Suprapubic skin (tissue), 4 donors: ENCODE data around the gene C2CD3. TPM values are rescaled to one million over a fixed set of nuclear protein-coding genes. Genes with fewer than 3 reads are reported as not detected.

Experiments
- DNase-seq, 2 donors: peaks; one replicate each; pipeline ENCODE4 v3.0.0-alpha.2; 2019; ENCODE audit warnings: low spot score in 2 of 2
- H3K27ac ChIP-seq: fragments of 200-600 bp; sonication (generic); one replicate; pipeline ENCODE4 v1.5.1; 2019
- H3K27me3 ChIP-seq: fragments of 200-600 bp; sonication (generic); one replicate; pipeline ENCODE4 v1.5.1; 2019
- H3K36me3 ChIP-seq: fragments of 200-600 bp; sonication (generic); one replicate; pipeline ENCODE4 v1.5.1; 2019
- H3K4me1 ChIP-seq: fragments of 200-600 bp; sonication (generic); one replicate; pipeline ENCODE4 v1.5.1; 2019
- H3K4me3 ChIP-seq: fragments of 200-600 bp; sonication (generic); one replicate; pipeline ENCODE4 v1.5.1; 2019; ENCODE audit warnings: mild to moderate bottlenecking
- H3K9me3 ChIP-seq: fragments of 200-600 bp; sonication (generic); one replicate; pipeline ENCODE4 v1.5.1; 2019
- CTCF ChIP-seq, 2 donors: fragments of 200-600 bp in 1 of 2; fragments of 450-650 bp in 1 of 2; sonication (generic) in 1 of 2; IDR thresholded peaks; one replicate each; pipeline ENCODE4 v1.5.1; 2016 to 2019; ENCODE audit warnings: antibody characterized with exemption in 2 of 2, mild to moderate bottlenecking in 1 of 2, moderate library complexity in 1 of 2
- EP300 ChIP-seq: sonication (generic); formaldehyde crosslinking; IDR thresholded peaks from one replicate; pipeline ENCODE4 v1.6.1; 2017; ENCODE audit warnings: antibody characterized with exemption
- POLR2A ChIP-seq, 2 donors: fragments of 450-650 bp; IDR thresholded peaks; one replicate each; pipeline ENCODE4 v1.6.1; 2017; ENCODE audit warnings: antibody characterized with exemption in 2 of 2, mild to moderate bottlenecking in 2 of 2, moderate library complexity in 2 of 2
- POLR2AphosphoS5 ChIP-seq, 3 donors: sonication (generic); formaldehyde crosslinking; IDR thresholded peaks; one replicate each; pipeline ENCODE4 v1.6.1; 2017; ENCODE audit warnings: antibody characterized with exemption in 3 of 3
- WGBS: methylation state at CpG from one replicate; pipeline ENCODE4 v1.1.5; 2018; 5-methylcytosine and 5-hydroxymethylcytosine counted together
- total RNA-seq, 4 donors: library from RNA; depleted of rRNA; stranded (reverse); fragments of >200 nt; gene quantifications; one replicate each; pipeline ENCODE4 v1.1.0, GENCODE V29; 2016

Gene C2CD3
- total RNA-seq, 4 donors from 2014 or later, result 16.9 to 41.3 (median 29.2) TPM

- TF ChIP-seq POLR2A (IDR thresholded peaks at IDR 0.05), result no peak
- no peak for TF ChIP-seq CTCF (IDR thresholded peaks at IDR 0.05)
- TF ChIP-seq POLR2AphosphoS5 (IDR thresholded peaks at IDR 0.05), result no peak
- no peak for TF ChIP-seq EP300
- DNase-seq, result no peak
- Histone ChIP-seq H3K9me3 (no peaks in the 10 kb centered on the region), H3K27me3 (no peaks in the 10 kb centered on the region), H3K4me1 (peaks cover 24% of the 10 kb centered on the region), H3K4me3 (no peak overlapping the region), H3K27ac (no peak overlapping the region), H3K36me3 (peaks cover 13% of the 10 kb centered on the region)
- 84% methylated on average over 8 of the region's 8 CpGs for WGBS
Observed at GRCh38 chr11:74011360-74012073, 159.3 kb downstream of the C2CD3 start.

- no peak overlapping the region for H3K27ac ChIP-seq
- no peak for DNase-seq
- peaks cover 10% of the 10 kb centered on the region for H3K36me3 ChIP-seq
- H3K9me3 ChIP-seq, result no peaks in the 10 kb centered on the region
- peaks cover 24% of the 10 kb centered on the region for H3K4me1 ChIP-seq
- H3K27me3 ChIP-seq, result no peaks in the 10 kb centered on the region
- 87% methylated on average over 8 of the region's 9 CpGs for WGBS
- no peak overlapping the region for H3K4me3 ChIP-seq
- no peak for TF ChIP-seq POLR2AphosphoS5 (IDR thresholded peaks at IDR 0.05)
- no peak for TF ChIP-seq EP300
- no peak for TF ChIP-seq POLR2A (IDR thresholded peaks at IDR 0.05)
- no peak for TF ChIP-seq CTCF (IDR thresholded peaks at IDR 0.05)
Observed at GRCh38 chr11:74010306-74011300, 160.2 kb downstream of the C2CD3 start.

- Histone ChIP-seq H3K4me1 (peaks cover 21% of the 10 kb centered on the region), H3K4me3 (no peak overlapping the region), H3K36me3 (peaks cover 10% of the 10 kb centered on the region), H3K9me3 (no peaks in the 10 kb centered on the region), H3K27me3 (no peaks in the 10 kb centered on the region), H3K27ac (no peak overlapping the region)
- no peak for TF ChIP-seq POLR2A (IDR thresholded peaks at IDR 0.05)
- no peak for TF ChIP-seq CTCF (IDR thresholded peaks at IDR 0.05)
- no peak for TF ChIP-seq POLR2AphosphoS5 (IDR thresholded peaks at IDR 0.05)
- TF ChIP-seq EP300, result no peak
- 87% methylated on average over 5 of the region's 5 CpGs for WGBS
- DNase-seq, result no peak
Observed at GRCh38 chr11:74009675-74010305, 161.0 kb downstream of the C2CD3 start.

GRCh38 chr11:74009230-74009547, 161.6 kb downstream of the C2CD3 start:
- H3K36me3 ChIP-seq, result peaks cover 14% of the 10 kb centered on the region
- 85% methylated on average over 3 of the region's 3 CpGs for WGBS
- no peak for TF ChIP-seq POLR2A (IDR thresholded peaks at IDR 0.05)
- no peak for TF ChIP-seq EP300
- TF ChIP-seq POLR2AphosphoS5 (IDR thresholded peaks at IDR 0.05), result no peak
- no peak for TF ChIP-seq CTCF (IDR thresholded peaks at IDR 0.05)

More at GRCh38 chr11:74009230-74009547, 161.6 kb downstream of the C2CD3 start:
- Histone ChIP-seq H3K27ac (no peak overlapping the region), H3K4me1 (peaks cover 21% of the 10 kb centered on the region), H3K4me3 (no peak overlapping the region), H3K27me3 (no peaks in the 10 kb centered on the region), H3K9me3 (no peaks in the 10 kb centered on the region)
- DNase-seq, result no peak
